ENCODE measurements around the gene PET117.
"Not testable (repeated sequence)": the region's sequence is repeated elsewhere in the genome, so short reads cannot be mapped to it uniquely, and the experiment has no call there.

The PET117 gene

DNA sequence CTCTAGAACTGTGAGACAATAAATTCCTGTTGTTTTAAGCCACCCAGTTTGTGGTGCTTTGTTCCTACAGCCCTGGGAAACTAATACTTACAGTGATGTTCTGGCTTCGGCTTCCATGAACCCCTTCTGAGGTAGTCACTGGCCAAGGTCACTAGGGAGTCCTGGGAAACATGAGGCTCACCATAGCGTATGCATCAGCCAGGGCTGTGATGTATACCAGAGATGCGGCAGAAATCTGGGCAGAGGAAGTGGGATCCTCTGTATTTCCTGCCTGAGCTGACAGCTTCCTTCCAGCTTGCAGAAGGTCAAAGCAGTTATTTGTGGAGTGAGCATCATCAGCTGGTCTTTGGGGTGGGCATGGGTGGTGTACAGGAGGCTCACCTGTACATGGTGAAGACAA, 27.9 kb downstream of the PET117 start:
- DNase-seq: no peak

DNA sequence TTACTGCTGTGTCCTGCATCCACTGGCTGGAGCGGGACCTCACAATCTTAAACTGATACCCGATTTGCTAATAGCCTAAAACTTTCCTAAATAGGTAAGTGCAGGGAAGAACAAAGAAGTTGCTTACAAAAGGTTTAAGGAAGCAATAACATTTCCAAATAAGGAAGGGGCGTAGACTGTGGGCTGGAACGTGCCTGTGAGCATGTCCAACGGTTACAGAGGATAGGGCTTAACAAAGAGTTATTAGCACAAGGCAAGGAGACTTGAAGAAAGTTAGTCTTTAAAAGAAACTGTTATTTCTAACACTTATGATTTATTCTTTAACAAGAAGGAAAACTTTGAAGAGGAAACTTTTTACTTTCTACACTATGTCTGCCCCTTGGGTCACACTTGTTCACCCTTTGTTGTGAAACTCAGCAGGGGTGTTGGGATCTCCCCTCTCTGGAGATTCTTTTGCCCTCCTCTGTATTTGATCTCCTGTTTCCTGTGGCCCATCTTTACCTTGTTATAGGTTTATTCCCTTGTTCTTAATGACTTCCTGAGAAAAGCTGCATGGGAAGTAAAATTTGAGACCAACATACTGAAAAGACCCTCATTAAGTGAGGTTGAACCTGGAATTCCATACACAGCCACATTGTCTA, 28.7 kb downstream of the PET117 start:
- DNase-seq: no peak

DNA sequence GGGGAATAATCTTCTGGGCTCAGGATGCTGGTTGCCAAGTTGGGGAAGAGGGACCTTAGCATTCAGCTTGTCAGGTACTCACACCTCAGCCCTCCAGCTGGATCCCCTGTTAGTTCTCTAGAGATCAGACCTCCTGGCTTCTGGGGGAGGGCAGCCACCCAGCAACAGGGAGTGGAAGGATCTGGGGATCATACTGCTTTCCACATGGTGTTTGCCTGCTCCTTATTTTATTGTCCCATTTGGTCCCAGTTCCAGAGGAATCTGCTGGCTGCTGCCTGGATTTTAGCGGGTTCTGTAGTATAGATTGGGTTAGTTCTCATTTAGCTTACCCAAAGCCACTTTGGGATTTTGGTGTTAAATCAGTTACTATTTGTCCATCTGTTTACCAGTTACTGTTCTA, 29.3 kb downstream of the PET117 start:
- no peak for DNase-seq

DNA sequence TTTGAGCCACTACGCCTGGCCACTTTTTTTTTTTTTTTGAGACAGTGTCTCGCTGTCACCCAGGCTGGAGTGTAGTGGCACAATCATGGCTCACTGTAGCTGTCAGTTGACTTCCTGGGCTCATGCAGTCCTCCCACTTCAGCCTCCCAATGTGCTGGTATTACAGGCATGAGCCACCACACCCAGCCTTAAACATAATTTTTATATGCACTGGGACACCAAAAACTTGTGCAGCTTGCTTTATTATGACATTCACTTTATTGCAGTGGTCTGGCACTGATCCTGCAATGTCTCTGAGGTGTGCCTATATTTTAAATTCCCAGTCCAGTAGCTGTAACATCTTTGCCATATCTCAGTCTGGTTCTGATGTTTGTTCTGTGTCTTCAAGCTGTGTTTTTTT, 34.7 kb downstream of the PET117 start:
- no peak for DNase-seq

DNA sequence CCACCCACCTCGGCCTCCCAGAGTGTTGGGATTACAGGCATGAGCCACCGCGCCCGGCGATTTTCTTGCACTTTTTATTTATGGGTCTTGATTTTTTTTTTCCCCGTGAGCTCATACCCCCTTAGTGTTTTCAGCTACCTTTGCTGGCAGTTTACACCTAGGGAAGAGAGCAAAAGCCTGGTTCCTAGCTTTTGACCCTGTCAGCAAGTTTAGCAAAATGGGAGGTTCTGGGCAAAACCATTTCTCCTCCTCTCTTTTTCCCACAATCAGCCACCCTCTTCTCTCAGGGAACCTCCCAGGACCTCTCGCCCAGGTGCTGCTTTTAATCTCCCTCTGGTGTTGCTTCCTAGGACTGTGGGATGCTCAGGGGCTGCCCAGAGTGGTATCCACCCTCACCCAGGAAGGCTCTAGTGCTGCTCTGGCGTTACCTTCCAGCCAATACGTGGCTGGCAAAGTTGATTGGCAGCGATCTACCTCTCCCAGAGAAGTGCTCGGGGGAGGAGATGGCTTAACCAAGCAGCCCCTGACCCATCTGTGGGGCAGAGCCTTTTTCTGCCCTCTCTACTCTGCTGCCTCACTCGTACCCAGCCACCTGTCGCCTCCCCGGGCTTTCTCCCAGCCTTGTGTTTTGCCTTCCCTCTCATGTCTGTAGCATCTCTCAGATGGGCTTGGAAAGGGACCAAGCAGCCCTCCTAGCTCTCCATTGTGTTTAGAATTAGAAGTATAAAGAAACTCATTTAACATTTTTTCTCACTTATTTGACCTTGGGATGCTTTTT, 37.4 kb downstream of the PET117 start:
- DNase-seq: no peak

DNA sequence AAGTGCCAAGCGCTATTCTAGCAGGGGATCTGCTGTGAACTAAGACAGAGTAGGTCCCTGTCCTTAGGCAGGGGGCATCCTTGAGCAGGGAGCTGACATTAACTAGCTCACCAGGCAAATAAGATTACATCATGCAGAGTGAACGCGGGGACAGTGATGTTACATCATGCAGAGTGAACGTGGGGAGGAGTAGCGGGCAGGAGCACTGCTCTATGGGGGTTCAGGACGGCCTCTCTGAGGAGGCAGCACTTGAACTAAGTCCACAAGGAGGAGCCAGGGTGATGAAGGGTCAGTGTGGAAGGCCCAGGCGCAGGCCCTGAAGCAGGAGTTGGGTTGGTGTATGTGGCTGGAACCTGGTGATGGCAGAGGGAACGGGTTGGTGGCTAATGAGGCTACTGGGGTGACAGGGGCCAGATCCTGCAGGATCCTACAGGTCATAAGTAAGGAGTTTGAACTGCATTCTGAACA, 38.7 kb downstream of the PET117 start:
- no peak for DNase-seq

DNA sequence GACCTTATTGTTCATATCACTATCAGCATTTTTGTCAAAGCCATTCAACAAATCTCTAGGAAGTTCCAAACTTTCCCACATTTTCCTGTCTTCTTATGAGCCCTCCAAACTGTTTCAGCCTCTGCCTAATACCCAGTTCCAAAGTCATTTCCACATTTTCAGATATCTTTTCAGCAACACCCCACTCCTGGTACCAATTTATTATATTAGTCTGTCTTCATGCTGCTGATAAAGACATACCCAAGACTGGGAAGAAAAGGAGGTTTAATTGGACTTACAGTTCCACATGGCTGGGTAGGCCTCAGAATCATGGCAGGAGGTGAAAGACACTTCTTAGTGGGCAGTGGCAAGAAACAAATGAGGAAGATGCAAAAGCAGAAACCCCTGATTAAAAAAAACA, 42.7 kb downstream of the PET117 start:
- not testable (repeated sequence) for DNase-seq

DNA sequence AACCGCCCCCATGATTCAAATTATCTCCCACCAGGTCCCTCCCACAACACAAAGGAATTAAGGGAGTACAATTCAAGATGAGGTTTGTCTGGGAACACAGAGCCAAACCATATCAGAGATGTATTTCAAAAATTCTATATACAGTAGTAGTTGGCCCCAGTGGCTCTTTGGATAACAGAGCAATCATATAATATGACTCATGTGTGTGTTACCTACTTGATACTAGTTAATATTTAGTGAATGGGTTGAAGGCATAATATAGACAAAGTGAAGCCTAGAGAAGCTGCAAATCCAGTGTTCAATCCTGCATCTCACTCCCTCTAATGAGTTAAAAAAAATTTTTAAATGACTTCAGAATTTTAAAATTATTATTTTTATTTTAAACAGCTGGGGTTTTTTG, 43.2 kb downstream of the PET117 start:
- no peak for DNase-seq

DNA sequence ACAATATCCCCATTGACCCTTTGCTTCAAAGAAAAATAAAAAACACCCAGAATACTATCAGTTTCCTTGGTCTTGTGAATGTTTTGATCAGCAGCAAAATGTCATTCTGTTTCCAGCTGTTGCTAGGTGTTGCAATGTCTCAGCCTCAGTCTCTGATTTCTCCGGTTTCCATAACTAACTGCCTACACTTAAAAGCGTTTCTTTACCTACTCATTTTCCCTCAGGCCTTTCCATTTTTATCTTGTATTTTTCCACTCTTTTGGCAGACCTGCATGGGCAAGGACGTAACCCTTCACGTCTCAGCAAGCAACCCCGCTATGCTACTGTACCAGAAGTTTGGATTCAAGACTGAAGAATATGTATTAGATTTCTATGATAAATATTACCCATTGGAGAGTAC, 49.4 kb downstream of the PET117 start:
- no peak for DNase-seq

DNA sequence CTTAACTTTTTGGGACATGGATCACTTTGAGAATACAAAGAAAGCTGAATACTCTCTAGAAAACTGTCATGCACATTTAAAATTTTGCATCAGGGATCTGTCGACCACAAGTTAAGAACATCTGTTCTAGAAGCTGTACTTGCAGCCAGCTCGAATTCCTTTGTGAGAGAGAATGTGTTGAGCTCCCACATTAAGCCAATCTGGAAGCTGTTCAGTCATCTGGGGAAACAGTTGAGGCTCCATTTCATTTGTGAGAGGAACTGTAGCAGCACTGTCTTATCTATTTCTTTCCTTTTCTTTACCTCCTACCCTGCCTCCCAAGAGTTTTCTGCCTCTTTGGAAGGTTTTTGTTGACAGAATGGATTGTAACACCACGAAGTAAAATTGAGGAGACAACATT, 50.8 kb downstream of the PET117 start:
- DNase-seq: no peak

DNA sequence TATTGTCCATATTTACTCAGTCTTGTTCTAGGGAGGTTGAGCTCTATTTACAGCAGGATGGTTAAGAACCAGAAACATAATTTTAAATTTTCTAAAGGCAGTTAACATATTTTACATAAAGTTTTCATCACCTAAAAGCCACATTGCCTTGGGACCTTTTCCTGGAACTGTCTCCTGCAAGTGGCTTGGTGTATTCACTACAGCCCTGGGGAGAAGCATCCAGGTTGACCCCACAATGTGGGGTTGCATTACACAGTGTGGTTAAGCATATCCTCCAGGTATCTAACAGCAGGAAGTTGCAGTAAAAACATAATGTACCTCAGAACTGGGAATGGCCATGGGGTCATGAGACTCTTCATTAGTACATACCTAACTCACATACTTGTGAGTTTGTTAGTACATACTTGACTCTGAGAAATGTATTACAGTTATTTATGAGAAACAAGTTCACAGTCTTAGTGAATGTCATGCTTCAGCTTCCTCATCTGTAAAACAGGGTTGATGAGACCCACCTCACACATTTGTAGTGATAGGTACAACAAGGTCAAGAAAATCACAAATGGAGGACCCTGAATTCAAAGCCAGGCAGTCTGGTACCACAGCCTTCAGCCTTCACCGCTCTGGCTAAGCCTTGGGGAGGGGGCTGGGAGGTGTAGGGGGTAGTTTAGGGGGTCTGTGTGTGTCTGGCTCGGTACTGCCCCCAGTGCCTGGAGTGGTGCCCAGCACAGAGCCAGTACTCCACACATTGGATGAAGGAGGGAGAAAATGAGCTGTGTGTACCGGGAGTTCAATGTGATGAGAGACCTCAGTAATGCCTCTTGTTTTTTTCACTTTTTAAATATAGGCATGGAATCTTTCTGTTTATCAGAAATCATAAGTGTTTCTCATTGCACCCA, 52.9 kb downstream of the PET117 start:
- DNase-seq: no peak

DNA sequence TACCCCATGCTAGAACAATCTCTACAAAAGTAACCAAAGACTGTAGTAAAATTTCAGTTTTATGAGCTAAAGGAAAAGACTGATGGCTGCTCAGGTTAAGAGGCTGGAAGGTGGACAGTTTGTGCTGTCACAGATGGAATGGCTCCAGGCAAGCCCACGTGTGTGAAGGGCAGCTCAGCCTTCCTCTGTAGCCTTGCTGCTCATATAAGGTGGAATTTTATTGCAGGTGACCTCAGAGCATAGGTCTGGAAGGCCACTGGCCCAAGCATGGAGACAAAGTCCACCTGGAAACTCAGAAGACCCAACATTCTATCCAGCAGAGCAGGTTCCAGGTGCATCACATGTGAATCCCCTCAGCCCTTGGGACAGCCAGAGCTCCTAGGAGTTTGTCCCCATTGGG, 53.6 kb downstream of the PET117 start:
- DNase-seq: no peak

Measured in cortex of kidney (tissue), 1 donor.